ENCODE data around the gene SPPL3.

DNA sequence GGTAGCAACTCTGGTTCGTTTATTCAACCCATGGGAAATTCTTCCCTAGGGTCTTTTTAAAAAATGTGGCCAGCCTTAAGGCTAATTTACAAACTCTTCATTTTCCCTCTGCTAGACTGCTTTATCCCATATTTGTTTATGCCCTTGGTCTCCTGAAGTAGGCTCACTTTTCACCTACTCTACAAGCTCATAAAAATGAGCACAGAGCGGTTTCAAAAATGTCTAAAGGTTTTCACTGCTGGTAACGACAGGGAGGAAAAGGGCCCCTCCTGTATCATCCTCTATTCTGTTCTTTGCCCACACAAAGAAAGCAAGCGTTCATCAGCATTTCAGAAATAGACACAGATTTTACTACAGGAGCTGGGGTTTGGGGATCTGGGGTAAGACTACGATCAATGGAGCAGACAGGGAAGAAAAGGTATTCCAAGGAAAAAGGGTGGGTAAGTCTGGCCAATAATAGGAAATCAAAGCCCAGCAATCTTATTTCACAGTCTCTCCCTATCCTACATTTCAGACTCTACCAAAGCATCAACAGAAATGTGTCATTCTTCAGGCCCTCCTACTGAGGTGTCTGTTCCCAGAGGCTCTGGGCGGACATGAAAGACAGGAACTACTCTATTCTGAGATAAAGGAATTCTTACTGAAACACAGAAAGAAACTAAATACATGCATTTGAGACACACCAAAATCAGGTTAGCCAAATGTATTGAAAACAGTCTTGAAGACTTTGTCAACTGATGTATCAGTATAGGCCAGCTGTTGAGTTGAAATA is 86.4 kb downstream of the SPPL3 start:
- TF ChIP-seq, protein P1, sequence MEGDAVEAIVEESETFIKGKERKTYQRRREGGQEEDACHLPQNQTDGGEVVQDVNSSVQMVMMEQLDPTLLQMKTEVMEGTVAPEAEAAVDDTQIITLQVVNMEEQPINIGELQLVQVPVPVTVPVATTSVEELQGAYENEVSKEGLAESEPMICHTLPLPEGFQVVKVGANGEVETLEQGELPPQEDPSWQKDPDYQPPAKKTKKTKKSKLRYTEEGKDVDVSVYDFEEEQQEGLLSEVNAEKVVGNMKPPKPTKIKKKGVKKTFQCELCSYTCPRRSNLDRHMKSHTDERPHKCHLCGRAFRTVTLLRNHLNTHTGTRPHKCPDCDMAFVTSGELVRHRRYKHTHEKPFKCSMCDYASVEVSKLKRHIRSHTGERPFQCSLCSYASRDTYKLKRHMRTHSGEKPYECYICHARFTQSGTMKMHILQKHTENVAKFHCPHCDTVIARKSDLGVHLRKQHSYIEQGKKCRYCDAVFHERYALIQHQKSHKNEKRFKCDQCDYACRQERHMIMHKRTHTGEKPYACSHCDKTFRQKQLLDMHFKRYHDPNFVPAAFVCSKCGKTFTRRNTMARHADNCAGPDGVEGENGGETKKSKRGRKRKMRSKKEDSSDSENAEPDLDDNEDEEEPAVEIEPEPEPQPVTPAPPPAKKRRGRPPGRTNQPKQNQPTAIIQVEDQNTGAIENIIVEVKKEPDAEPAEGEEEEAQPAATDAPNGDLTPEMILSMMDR (IDR thresholded peaks at IDR 0.05; ENCODE audit: insufficient read depth, low read length, poor library complexity, severe bottlenecking), result no peak
- no peak for TF ChIP-seq EZH2phosphoT487 (conservative IDR thresholded peaks at IDR 0.05; ENCODE audit: low read length)
